ENCODE data around the gene TBC1D3D.
"Not testable (repeated sequence)": the region's sequence is repeated elsewhere in the genome, so short reads cannot be mapped to it uniquely, and the experiment has no call there.

Gene TBC1D3D

GRCh38 chr17:38003676-38004075, at the start of gene TBC1D3D:
Gene TBC1D3D (plus strand): TSS chr17:38003976. CDS start chr17:38005561, 1,585 bp downstream.
- not testable (repeated sequence) for DNase-seq

DNA sequence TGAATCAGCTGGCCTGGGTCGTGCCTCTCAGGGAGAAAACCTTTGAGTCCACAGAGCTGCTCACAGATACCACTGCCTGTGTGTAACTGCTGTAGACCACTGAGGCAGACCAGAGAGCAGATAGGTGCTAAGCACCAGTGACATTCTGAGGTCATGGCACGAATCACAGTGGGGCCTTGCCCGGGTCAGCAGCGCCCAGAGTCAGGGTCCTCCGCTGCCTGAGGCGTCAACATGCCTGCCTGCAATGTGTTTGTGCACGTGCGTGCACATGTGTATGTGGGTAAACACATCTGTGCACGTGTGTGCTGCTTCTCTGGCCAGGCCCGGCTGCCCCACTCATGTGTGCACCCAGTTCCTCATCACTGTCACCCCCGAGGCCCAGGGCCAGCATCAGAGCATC, 14.8 kb upstream of the TBC1D3D start, which contains the start of gene TBC1D3L:
Gene TBC1D3L, minus strand, starts transcription at position 101 of the 400 bp plus-strand sequence. CDS start 1,540 bp downstream, outside the sequence.
- DNase-seq, result not testable (repeated sequence)
